WTC11 (cell line): ENCODE measurements around the gene SESTD1. TPM values are rescaled to one million over a fixed set of nuclear protein-coding genes. Genes with fewer than 3 reads are reported as not detected.

Source experiments
- ATAC-seq: fragments of 200-7000 bp; cut with Tn5 transposase; 2 replicates; pipeline ENCODE4 v1.10.0; 2021; ENCODE audit warnings: mild to moderate bottlenecking, moderate library complexity
- CTCF ChIA-PET: fragments of 300-600 bp; sonication (Branson Sonifier 250); formaldehyde crosslinking; loops from one replicate; lab custom pipeline; 2021; ENCODE audit warnings: antibody characterized with exemption; lab: Charles Lee
- POLR2A ChIA-PET: fragments of 350-600 bp; sonication (Branson Sonifier 250); formaldehyde crosslinking; loops from one replicate; lab custom pipeline; 2021; ENCODE audit warnings: antibody characterized with exemption; lab: Charles Lee
- DNase-seq: peaks from one replicate; pipeline ENCODE4 v3.0.0; 2021; ENCODE audit warnings: low spot score
- H3K27ac Mint-ChIP-seq: 2 replicates; pipeline ENCODE4 v1.8.0; 2021; ENCODE audit warnings: mixed read lengths
- H3K27me3 Mint-ChIP-seq: 2 replicates; pipeline ENCODE4 v1.8.0; 2021; ENCODE audit warnings: low read depth, mild to moderate bottlenecking, moderate library complexity, mixed read lengths
- H3K36me3 Mint-ChIP-seq: 2 replicates; pipeline ENCODE4 v1.8.0; 2021; ENCODE audit warnings: mixed read lengths
- H3K4me1 Mint-ChIP-seq: 2 replicates; pipeline ENCODE4 v1.8.0; 2022; ENCODE audit warnings: mixed read lengths
- H3K4me3 Mint-ChIP-seq: 2 replicates; pipeline ENCODE4 v1.8.0; 2021; ENCODE audit warnings: mild to moderate bottlenecking, moderate library complexity, mixed read lengths
- H3K9me3 Mint-ChIP-seq: 2 replicates; pipeline ENCODE4 v1.8.0; 2021; ENCODE audit warnings: mixed read lengths
- CREB1 ChIP-seq: sonication (generic); formaldehyde crosslinking; IDR thresholded peaks from 2 replicates; pipeline ENCODE4 v1.8.0; 2023; ENCODE audit warnings: mild to moderate bottlenecking, missing genetic modification reagents
- ESRRA ChIP-seq: sonication (generic); formaldehyde crosslinking; IDR thresholded peaks from 2 replicates; pipeline ENCODE4 v1.8.1; 2022; ENCODE audit warnings: mild to moderate bottlenecking, missing genetic modification reagents, borderline replicate concordance
- FOXJ3 ChIP-seq: sonication (generic); formaldehyde crosslinking; IDR thresholded peaks from 2 replicates; pipeline ENCODE4 v1.9.0; 2021; ENCODE audit warnings: missing genetic modification reagents, mild to moderate bottlenecking, borderline replicate concordance
- FOXP1 ChIP-seq: sonication (generic); formaldehyde crosslinking; IDR thresholded peaks from 2 replicates; pipeline ENCODE4 v1.8.0; 2022; ENCODE audit warnings: missing genetic modification reagents, mild to moderate bottlenecking, moderate library complexity, borderline replicate concordance
- GRHL2 ChIP-seq: fragments of 250-450 bp; sonication (Bioruptor Pico); IDR thresholded peaks from 2 replicates; pipeline ENCODE4 v1.8.0; 2022; ENCODE audit warnings: mild to moderate bottlenecking, moderate library complexity; ENCODE audit not compliant: insufficient replicate concordance, severe bottlenecking
- IRF2 ChIP-seq: sonication (generic); formaldehyde crosslinking; IDR thresholded peaks from 2 replicates; pipeline ENCODE4 v1.8.0; 2022; ENCODE audit warnings: low read depth, missing genetic modification reagents, borderline replicate concordance
- JAZF1 ChIP-seq: fragments of 250-450 bp; sonication (Bioruptor Pico); IDR thresholded peaks from 2 replicates; pipeline ENCODE4 v1.9.0; 2021; ENCODE audit warnings: moderate library complexity, mild to moderate bottlenecking, inconsistent platforms
- MYBL2 ChIP-seq: sonication (generic); formaldehyde crosslinking; IDR thresholded peaks from 2 replicates; pipeline ENCODE4 v1.8.1; 2023; ENCODE audit warnings: mild to moderate bottlenecking, moderate library complexity, missing genetic modification reagents
- NR3C1 ChIP-seq: sonication (generic); formaldehyde crosslinking; conservative IDR thresholded peaks from 2 replicates; pipeline ENCODE4 v1.8.1; 2023; ENCODE audit warnings: low read depth, mild to moderate bottlenecking, missing genetic modification reagents
- OVOL2 ChIP-seq: fragments of 250-450 bp; sonication (Bioruptor Pico); IDR thresholded peaks from 2 replicates; pipeline ENCODE4 v1.9.0; 2021; ENCODE audit warnings: mild to moderate bottlenecking, borderline replicate concordance
- SOX15 ChIP-seq: fragments of 250-450 bp; sonication (Bioruptor Pico); IDR thresholded peaks from 2 replicates; pipeline ENCODE4 v1.9.0; 2021; ENCODE audit warnings: mild to moderate bottlenecking
- total RNA-seq: library from RNA; stranded (reverse); gene quantifications from 3 replicates; pipeline ENCODE4 v1.2.3, GENCODE V29; 2021
- TF ChIP-seq, protein P1 (sequence below): sonication (generic); formaldehyde crosslinking; IDR thresholded peaks from 2 replicates; pipeline ENCODE4 v1.8.0; 2023; ENCODE audit warnings: missing genetic modification reagents
- TF ChIP-seq, protein P2 (sequence below): fragments of 250-450 bp; sonication (Bioruptor Pico); IDR thresholded peaks from 2 replicates; pipeline ENCODE4 v1.9.0; 2021; ENCODE audit warnings: mild to moderate bottlenecking
- TF ChIP-seq, protein P3 (sequence below): sonication (generic); formaldehyde crosslinking; IDR thresholded peaks from 2 replicates; pipeline ENCODE4 v1.8.1; 2023; ENCODE audit warnings: mild to moderate bottlenecking, moderate library complexity, missing genetic modification reagents
- TF ChIP-seq, protein P4 (sequence below): fragments of 250-450 bp; sonication (Bioruptor Pico); IDR thresholded peaks from 2 replicates; pipeline ENCODE4 v1.8.0; 2021; ENCODE audit warnings: mild to moderate bottlenecking
- TF ChIP-seq, protein P5 (sequence below): sonication (generic); formaldehyde crosslinking; conservative IDR thresholded peaks from 2 replicates; pipeline ENCODE4 v1.8.1; 2022; ENCODE audit warnings: mild to moderate bottlenecking, missing genetic modification reagents
- TF ChIP-seq, protein P6 (sequence below): fragments of 200-600 bp; IDR thresholded peaks from 2 replicates; pipeline ENCODE4 v1.8.0; 2022; ENCODE audit warnings: antibody characterized with exemption
- TF ChIP-seq, protein P7 (sequence below): sonication (generic); formaldehyde crosslinking; IDR thresholded peaks from 2 replicates; pipeline ENCODE4 v1.8.0; 2022; ENCODE audit warnings: mild to moderate bottlenecking, missing genetic modification reagents
- TF ChIP-seq, protein P8 (sequence below): sonication (generic); formaldehyde crosslinking; IDR thresholded peaks from 2 replicates; pipeline ENCODE4 v1.8.1; 2023; ENCODE audit warnings: mild to moderate bottlenecking, missing genetic modification reagents, moderate library complexity
- TF ChIP-seq, protein P9 (sequence below): sonication (generic); formaldehyde crosslinking; IDR thresholded peaks from 2 replicates; pipeline ENCODE4 v1.8.1; 2022; ENCODE audit warnings: low read depth, mild to moderate bottlenecking, moderate library complexity, missing genetic modification reagents, borderline replicate concordance

SESTD1 gene
- total RNA-seq, 1 experiment from 2014 or later, result 59.9 TPM

DNA sequence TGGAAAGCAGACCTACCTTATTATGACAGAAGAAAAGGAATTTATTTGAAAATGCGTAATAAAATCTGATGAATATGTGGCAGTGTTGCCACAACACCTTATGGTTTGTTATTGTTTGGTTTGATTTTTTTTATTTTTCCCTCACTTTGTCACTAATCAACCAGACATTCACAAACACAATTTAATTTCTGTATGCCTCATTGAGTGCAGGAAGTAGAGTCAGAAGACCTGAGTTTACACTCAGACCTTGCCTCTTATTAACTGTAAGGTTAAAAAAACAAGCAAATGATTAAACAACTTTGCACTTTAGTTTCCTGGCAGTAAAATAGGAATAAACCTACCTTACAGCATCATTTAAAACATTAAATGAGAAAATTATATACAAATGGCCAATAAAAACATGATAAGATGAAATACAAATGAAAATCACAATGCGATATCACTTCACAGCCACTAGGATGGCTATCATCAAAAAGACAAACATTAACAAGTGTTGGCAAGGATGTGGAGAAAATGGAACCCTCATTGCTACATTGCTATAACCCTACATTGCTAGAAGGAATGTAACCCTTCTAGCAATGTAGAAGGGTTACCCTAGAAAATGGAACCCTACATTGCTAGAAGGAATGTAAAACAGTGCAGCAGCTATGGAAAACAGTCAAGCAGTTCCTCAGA is 3.3 kb downstream of the SESTD1 start:
- ATAC-seq, result no peak
- H3K4me3 Mint-ChIP-seq, result no peak overlapping the region
- POLR2A ChIA-PET, result no interaction called here

DNA sequence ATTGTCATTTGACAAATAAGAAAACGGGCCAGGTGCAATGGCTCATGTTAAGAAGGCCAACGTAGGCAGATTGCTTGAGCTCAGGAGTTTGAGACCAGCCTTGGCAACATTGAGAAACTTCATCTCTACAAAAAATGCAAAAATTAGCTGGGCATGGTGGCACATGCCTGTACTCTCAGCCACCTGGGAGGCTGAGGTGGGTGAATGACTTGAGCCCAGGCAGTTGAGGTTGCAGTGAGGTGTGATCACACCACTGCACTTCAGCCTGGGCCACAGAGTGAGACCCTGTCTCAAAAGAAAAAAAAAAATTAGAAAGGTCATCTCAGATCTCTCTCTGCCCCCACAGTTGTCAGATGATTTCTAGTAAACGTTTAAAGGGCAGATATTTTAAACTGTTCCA is 4.4 kb downstream of the SESTD1 start:
- ChIA-PET POLR2A (no interaction called here), CTCF (no interaction called here)
- Mint-ChIP-seq H3K36me3 (no peaks in the 10 kb centered on the region; the same call in 1 of the 2 replicates), H3K4me1 (peaks cover 18% of the 10 kb centered on the region), H3K4me3 (no peak overlapping the region), H3K27me3 (peaks cover 4% of the 10 kb centered on the region), H3K9me3 (peaks cover 5% of the 10 kb centered on the region; the same call in 1 of the 2 replicates), H3K27ac (no peak overlapping the region)
- DNase-seq (no peak), ATAC-seq (no peak)
- TF ChIP-seq, protein P1, sequence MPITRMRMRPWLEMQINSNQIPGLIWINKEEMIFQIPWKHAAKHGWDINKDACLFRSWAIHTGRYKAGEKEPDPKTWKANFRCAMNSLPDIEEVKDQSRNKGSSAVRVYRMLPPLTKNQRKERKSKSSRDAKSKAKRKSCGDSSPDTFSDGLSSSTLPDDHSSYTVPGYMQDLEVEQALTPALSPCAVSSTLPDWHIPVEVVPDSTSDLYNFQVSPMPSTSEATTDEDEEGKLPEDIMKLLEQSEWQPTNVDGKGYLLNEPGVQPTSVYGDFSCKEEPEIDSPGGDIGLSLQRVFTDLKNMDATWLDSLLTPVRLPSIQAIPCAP (CRISPR knock-in tag), result no peak
- TF ChIP-seq GRHL2 (CRISPR knock-in tag), result no peak
- TF ChIP-seq ESRRA (CRISPR knock-in tag), result no peak
- TF ChIP-seq SOX15 (CRISPR knock-in tag), result no peak
- TF ChIP-seq, protein P2, sequence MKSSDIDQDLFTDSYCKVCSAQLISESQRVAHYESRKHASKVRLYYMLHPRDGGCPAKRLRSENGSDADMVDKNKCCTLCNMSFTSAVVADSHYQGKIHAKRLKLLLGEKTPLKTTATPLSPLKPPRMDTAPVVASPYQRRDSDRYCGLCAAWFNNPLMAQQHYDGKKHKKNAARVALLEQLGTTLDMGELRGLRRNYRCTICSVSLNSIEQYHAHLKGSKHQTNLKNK (CRISPR knock-in tag), result no peak
- no peak for TF ChIP-seq MYBL2 (CRISPR knock-in tag)
- TF ChIP-seq, protein P3, sequence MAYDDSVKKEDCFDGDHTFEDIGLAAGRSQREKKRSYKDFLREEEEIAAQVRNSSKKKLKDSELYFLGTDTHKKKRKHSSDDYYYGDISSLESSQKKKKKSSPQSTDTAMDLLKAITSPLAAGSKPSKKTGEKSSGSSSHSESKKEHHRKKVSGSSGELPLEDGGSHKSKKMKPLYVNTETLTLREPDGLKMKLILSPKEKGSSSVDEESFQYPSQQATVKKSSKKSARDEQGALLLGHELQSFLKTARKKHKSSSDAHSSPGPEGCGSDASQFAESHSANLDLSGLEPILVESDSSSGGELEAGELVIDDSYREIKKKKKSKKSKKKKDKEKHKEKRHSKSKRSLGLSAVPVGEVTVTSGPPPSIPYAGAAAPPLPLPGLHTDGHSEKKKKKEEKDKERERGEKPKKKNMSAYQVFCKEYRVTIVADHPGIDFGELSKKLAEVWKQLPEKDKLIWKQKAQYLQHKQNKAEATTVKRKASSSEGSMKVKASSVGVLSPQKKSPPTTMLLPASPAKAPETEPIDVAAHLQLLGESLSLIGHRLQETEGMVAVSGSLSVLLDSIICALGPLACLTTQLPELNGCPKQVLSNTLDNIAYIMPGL, result no peak
- TF ChIP-seq NR3C1 (CRISPR knock-in tag), result no peak
- no peak for TF ChIP-seq FOXJ3 (CRISPR knock-in tag)
- TF ChIP-seq, protein P4, sequence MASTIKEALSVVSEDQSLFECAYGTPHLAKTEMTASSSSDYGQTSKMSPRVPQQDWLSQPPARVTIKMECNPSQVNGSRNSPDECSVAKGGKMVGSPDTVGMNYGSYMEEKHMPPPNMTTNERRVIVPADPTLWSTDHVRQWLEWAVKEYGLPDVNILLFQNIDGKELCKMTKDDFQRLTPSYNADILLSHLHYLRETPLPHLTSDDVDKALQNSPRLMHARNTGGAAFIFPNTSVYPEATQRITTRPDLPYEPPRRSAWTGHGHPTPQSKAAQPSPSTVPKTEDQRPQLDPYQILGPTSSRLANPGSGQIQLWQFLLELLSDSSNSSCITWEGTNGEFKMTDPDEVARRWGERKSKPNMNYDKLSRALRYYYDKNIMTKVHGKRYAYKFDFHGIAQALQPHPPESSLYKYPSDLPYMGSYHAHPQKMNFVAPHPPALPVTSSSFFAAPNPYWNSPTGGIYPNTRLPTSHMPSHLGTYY (CRISPR knock-in tag), result no peak
- no peak for TF ChIP-seq IRF2 (CRISPR knock-in tag)
- TF ChIP-seq, protein P5, sequence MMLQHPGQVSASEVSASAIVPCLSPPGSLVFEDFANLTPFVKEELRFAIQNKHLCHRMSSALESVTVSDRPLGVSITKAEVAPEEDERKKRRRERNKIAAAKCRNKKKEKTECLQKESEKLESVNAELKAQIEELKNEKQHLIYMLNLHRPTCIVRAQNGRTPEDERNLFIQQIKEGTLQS (CRISPR knock-in tag), result no peak
- TF ChIP-seq FOXP1 (CRISPR knock-in tag), result no peak
- TF ChIP-seq, protein P6, sequence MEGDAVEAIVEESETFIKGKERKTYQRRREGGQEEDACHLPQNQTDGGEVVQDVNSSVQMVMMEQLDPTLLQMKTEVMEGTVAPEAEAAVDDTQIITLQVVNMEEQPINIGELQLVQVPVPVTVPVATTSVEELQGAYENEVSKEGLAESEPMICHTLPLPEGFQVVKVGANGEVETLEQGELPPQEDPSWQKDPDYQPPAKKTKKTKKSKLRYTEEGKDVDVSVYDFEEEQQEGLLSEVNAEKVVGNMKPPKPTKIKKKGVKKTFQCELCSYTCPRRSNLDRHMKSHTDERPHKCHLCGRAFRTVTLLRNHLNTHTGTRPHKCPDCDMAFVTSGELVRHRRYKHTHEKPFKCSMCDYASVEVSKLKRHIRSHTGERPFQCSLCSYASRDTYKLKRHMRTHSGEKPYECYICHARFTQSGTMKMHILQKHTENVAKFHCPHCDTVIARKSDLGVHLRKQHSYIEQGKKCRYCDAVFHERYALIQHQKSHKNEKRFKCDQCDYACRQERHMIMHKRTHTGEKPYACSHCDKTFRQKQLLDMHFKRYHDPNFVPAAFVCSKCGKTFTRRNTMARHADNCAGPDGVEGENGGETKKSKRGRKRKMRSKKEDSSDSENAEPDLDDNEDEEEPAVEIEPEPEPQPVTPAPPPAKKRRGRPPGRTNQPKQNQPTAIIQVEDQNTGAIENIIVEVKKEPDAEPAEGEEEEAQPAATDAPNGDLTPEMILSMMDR, result no peak
- TF ChIP-seq, protein P7, sequence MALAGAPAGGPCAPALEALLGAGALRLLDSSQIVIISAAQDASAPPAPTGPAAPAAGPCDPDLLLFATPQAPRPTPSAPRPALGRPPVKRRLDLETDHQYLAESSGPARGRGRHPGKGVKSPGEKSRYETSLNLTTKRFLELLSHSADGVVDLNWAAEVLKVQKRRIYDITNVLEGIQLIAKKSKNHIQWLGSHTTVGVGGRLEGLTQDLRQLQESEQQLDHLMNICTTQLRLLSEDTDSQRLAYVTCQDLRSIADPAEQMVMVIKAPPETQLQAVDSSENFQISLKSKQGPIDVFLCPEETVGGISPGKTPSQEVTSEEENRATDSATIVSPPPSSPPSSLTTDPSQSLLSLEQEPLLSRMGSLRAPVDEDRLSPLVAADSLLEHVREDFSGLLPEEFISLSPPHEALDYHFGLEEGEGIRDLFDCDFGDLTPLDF, result no peak

More for the DNA sequence above, 3.3 kb downstream of the SESTD1 start:
- H3K27ac Mint-ChIP-seq, result no peak overlapping the region
- TF ChIP-seq JAZF1 (CRISPR knock-in tag) (no peak), CREB1 (CRISPR knock-in tag) (no peak), OVOL2 (CRISPR knock-in tag) (no peak)
- TF ChIP-seq, protein P8, sequence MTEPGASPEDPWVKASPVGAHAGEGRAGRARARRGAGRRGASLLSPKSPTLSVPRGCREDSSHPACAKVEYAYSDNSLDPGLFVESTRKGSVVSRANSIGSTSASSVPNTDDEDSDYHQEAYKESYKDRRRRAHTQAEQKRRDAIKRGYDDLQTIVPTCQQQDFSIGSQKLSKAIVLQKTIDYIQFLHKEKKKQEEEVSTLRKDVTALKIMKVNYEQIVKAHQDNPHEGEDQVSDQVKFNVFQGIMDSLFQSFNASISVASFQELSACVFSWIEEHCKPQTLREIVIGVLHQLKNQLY (CRISPR knock-in tag), result no peak
- TF ChIP-seq, protein P9, sequence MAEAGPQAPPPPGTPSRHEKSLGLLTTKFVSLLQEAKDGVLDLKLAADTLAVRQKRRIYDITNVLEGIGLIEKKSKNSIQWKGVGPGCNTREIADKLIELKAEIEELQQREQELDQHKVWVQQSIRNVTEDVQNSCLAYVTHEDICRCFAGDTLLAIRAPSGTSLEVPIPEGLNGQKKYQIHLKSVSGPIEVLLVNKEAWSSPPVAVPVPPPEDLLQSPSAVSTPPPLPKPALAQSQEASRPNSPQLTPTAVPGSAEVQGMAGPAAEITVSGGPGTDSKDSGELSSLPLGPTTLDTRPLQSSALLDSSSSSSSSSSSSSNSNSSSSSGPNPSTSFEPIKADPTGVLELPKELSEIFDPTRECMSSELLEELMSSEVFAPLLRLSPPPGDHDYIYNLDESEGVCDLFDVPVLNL (CRISPR knock-in tag), result no peak
- TF ChIP-seq, protein P5 (CRISPR knock-in tag), result no peak
- H3K36me3 Mint-ChIP-seq, result no peaks in the 10 kb centered on the region
- no peak for DNase-seq
- CTCF ChIA-PET, result no interaction called here
- peaks cover 25% of the 10 kb centered on the region for H3K4me1 Mint-ChIP-seq
- H3K27me3 Mint-ChIP-seq, result peaks cover 13% of the 10 kb centered on the region
- H3K9me3 Mint-ChIP-seq, result no peaks in the 10 kb centered on the region
